IPS-20b (cell line): ENCODE measurements around the gene NSMF.

Source experiments
- H3K27ac ChIP-seq: one replicate; pipeline ENCODE4 v1.5.1; 2013; ENCODE audit warnings: low read length
- H3K27me3 ChIP-seq: 2 replicates; pipeline ENCODE4 v1.6.1; 2013; ENCODE audit warnings: mild to moderate bottlenecking, low read length, inconsistent platforms; ENCODE audit not compliant: insufficient read depth
- H3K36me3 ChIP-seq: 2 replicates; pipeline ENCODE4 v1.6.1; 2013; ENCODE audit warnings: low read depth, mild to moderate bottlenecking, inconsistent platforms, low read length, moderate library complexity; ENCODE audit not compliant: insufficient read depth
- H3K4me1 ChIP-seq: 2 replicates; pipeline ENCODE4 v1.6.1; 2013; ENCODE audit warnings: mild to moderate bottlenecking, control low read depth, inconsistent platforms, low read length, moderate library complexity; ENCODE audit not compliant: insufficient read depth
- H3K4me3 ChIP-seq: 2 replicates; pipeline ENCODE4 v1.5.1; 2013; ENCODE audit warnings: mild to moderate bottlenecking, low read length, inconsistent platforms
- H3K9ac ChIP-seq: 2 replicates; pipeline ENCODE4 v1.6.1; 2013; ENCODE audit warnings: low read depth, mild to moderate bottlenecking, inconsistent platforms, low read length, moderate library complexity
- H3K9me3 ChIP-seq: 2 replicates; pipeline ENCODE4 v1.6.1; 2013; ENCODE audit warnings: mild to moderate bottlenecking, low read depth, low read length, inconsistent platforms; ENCODE audit not compliant: insufficient read depth

NSMF gene

GRCh38 chr9:137459601-137460362 is 648 bp upstream of the NSMF start:
- Histone ChIP-seq H3K4me1 (peaks cover 4% of the 10 kb centered on the region; the same call in 1 of the 2 replicates), H3K27ac (no peak overlapping the region), H3K27me3 (peaks cover 28% of the 10 kb centered on the region), H3K4me3 (peak overlapping the region; percentile 38; the same call in 1 of the 2 replicates), H3K9ac (no peak overlapping the region), H3K36me3 (0 out of 2 replicates have a peak, but pooled peaks cover 9% of the 10 kb centered on the region), H3K9me3 (no peaks in the 10 kb centered on the region)

DNA sequence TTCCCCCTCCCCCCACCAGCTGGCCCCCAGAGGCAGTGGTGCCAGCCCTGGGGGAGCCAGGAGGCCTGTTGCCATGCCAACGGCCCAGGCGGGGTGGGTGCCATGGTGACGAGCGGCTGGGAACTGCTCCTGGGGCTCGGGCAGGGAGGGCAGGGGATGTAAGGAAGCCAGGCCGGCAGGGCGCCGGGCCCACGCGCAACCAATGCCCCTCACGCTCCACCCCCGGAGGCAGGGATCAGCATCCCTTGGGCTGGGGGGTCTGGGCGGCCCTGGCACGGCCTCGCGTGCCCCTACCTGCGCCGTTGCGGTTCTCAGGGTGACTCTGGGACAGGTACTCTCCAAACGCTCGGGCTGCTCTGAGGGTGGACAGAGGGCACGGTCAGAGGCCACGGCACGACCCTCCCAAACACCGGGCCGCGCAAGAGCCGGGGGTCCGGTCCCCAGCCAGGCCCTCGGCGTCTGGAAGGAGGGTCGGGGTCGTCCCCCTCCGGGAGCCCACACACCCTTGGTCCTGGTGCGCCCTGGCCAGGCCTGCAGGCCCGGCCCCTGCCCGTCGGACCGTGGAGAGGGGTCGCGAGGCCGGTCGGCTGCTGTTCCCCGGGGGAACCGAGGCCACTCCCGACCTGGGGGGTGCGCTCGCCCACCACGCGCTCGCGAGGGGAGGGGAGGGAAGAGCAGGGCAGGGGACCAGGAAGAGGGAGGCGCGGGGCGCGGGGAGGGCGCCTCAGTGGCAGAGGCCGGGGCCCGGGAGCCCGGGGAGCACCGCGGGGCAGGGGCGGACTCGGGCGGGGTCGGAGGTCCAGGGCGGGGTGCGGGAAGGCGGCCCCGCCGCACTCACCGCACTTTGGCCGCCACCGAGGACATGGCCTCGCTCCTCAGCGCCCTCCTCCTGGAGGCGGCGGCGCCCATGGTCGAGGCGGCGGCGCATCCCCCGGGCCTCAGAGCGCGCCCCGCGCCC is 661 bp downstream of the NSMF start:
- Histone ChIP-seq H3K27ac (no peak overlapping the region), H3K4me3 (peak overlapping the region; percentile 64), H3K27me3 (peaks cover 28% of the 10 kb centered on the region), H3K36me3 (0 out of 2 replicates have a peak, but pooled peaks cover 9% of the 10 kb centered on the region), H3K9ac (peak overlapping the region; percentile 41; the same call in 1 of the 2 replicates), H3K9me3 (no peaks in the 10 kb centered on the region), H3K4me1 (peaks cover 10% of the 10 kb centered on the region)

DNA sequence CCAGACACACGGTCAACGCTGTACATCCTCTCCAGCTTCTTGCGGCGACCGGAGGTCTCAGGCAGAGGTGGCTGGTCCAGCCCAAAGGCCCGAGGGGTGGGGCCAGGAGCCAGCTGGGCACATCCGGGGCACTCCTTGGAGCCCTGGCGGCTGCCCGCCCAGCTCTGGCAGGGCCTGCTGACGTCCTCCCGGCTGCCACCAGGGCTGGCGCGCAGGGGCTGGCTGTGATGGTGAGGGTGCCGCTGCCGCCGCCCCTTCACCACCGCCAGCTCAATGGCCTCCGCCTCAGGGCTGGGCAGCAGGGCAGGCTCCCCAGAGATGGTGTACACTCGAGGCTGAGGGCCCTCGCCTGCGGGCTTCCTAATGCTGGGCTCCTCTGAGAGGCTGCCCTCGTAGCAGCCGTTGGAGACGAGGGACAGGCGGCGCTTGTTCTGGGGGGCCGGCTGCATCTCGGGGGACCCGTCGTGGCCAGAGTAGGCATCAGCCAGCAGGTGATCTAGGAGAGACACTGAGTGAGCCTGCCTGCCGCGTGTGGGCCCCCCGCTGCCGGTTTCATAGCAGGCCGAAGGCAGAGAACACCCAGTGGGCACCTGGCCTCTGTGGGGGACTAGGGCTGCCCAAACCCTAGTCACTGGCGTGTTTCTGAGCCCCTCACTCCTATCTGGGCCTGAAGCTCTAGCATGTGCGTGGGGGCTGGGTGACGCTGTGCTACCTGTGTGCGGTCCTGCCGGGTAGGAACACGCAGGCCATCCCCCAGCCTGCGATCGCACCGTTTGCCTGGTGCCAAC is 1.5 kb downstream of the NSMF start:
- Histone ChIP-seq H3K27me3 (peaks cover 23% of the 10 kb centered on the region), H3K9me3 (no peaks in the 10 kb centered on the region), H3K9ac (no peak overlapping the region), H3K4me1 (peaks cover 10% of the 10 kb centered on the region), H3K36me3 (0 out of 2 replicates have a peak, but pooled peaks cover 9% of the 10 kb centered on the region), H3K4me3 (peak overlapping the region; percentile 64; the same call in 1 of the 2 replicates), H3K27ac (no peak overlapping the region)

DNA sequence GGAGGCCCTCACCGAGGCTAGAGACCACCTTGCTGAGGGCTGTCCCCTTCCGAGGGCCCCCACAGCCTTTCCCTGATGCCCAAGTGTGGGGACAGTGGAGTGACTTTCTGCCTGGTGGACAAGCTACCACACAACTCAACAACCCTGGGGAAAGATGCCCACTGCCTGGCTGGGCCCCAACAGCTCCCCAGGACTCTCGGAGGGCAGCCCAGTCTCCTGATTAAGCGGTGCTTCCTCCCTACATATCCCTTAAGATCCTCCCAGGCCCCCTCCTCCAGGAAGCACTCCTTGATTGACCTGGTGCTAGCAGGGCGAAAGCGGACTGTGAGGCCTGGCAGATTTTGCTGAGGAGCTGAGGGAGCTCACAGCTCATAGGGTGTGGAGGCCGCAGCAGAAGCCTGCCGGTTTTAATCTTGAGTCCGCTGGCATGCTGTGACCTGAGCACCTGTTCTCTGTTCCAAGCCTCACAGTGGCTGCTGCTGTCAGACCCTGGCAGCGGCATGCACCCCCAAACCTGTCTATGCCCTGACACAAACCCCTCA is 2.2 kb downstream of the NSMF start:
- Histone ChIP-seq H3K4me1 (peaks cover 10% of the 10 kb centered on the region), H3K4me3 (no peak overlapping the region), H3K27ac (no peak overlapping the region)

GRCh38 chr9:137456061-137456863 is 2.9 kb downstream of the NSMF start:
- Histone ChIP-seq H3K9ac (no peak overlapping the region), H3K27me3 (peaks cover 12% of the 10 kb centered on the region), H3K4me1 (peaks cover 10% of the 10 kb centered on the region), H3K36me3 (0 out of 2 replicates have a peak, but pooled peaks cover 9% of the 10 kb centered on the region), H3K27ac (no peak overlapping the region), H3K4me3 (no peak overlapping the region), H3K9me3 (no peaks in the 10 kb centered on the region)

More for the DNA sequence above, 2.2 kb downstream of the NSMF start:
- H3K36me3 ChIP-seq, result 0 out of 2 replicates have a peak, but pooled peaks cover 9% of the 10 kb centered on the region
- peaks cover 16% of the 10 kb centered on the region for H3K27me3 ChIP-seq
- no peak overlapping the region for H3K9ac ChIP-seq
- no peaks in the 10 kb centered on the region for H3K9me3 ChIP-seq

DNA sequence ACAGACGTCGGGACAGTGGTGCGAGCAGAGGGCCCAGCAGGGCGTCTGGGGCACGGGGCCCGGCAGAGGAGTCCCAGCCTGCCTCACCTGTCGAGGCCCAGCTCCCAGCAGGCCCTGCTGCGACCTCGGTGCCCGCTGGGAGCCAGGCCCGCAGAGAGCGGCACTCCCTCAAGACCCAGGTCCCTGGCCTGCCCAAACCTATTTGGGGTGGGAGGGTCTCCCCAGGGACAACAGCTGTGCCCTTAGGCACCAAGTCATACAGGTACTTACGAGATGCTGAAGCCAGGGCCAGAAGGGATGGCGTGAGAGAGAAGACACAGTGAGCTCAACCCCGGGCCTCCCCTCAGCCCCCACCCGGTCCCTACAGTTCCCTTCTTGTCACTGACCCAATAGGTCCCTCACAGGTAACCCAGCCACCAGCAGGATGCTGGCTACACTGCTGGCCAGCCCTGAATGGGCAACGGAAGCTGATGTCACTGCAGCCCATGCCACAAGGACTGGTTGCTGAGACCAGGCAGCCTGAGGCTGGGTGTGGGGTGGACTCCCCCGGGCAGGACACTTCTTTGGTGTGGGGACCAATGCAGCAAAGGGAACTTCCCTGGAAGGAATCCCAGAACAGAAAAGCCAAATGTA is 3.7 kb downstream of the NSMF start:
- no peaks in the 10 kb centered on the region for H3K9me3 ChIP-seq
- H3K36me3 ChIP-seq, result 0 out of 2 replicates have a peak, but pooled peaks cover 9% of the 10 kb centered on the region
- no peak overlapping the region for H3K4me3 ChIP-seq
- peaks cover 4% of the 10 kb centered on the region for H3K27me3 ChIP-seq
- H3K27ac ChIP-seq, result no peak overlapping the region
- peaks cover 10% of the 10 kb centered on the region for H3K4me1 ChIP-seq
- H3K9ac ChIP-seq, result no peak overlapping the region

DNA sequence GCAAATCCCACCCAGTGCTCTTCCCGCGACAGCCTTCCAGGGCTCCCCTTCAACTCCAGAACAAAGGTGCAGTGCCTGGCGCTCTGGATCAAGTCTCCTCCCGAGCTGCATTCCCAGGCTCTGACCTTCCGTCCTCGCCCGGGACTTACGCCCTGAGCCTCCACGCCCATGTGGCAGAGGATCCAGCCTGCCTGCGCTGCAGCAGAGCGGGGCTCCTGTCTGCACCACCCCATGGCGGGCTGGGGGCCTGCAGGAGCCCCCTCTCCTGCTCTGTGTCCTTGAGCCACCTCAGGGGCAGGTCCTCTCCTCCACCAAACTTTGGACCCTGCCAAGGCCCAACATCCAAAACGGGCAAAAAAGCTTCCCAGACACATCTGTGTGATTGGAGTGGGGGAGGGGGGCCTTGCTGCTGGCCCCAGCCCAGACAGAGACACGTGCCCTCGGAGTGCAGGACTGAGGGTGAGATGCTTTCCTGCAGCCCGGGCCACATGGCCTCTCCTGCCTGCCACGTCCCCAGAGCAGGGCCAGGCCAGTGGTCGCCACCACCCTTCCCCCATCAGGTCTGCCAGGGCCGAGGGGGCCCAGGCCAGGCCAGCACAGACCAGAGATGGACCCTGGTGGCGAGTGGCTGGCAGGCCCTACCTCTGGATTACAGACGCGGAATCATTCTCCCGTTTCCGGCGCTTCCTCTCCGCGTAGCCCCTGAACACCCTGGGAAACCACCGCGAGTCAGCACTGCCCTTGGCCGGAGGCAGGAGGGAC is 4.4 kb downstream of the NSMF start:
- Histone ChIP-seq H3K4me3 (peak overlapping the region; percentile 66; the same call in 1 of the 2 replicates), H3K4me1 (peaks cover 10% of the 10 kb centered on the region), H3K27ac (no peak overlapping the region), H3K36me3 (0 out of 2 replicates have a peak, but pooled peaks cover 12% of the 10 kb centered on the region), H3K27me3 (no peaks in the 10 kb centered on the region), H3K9ac (peak overlapping the region; percentile 45; the same call in 1 of the 2 replicates), H3K9me3 (no peaks in the 10 kb centered on the region)

GRCh38 chr9:137454145-137454596 is 5.0 kb downstream of the NSMF start:
- H3K27ac ChIP-seq, result no peak overlapping the region

GRCh38 chr9:137453643-137454081 is 5.5 kb downstream of the NSMF start:
- Histone ChIP-seq H3K9me3 (no peaks in the 10 kb centered on the region), H3K4me1 (peaks cover 10% of the 10 kb centered on the region), H3K27ac (no peak overlapping the region), H3K36me3 (peaks cover 21% of the 10 kb centered on the region; the same call in 1 of the 2 replicates), H3K27me3 (no peaks in the 10 kb centered on the region), H3K4me3 (peak overlapping the region; percentile 64; the same call in 1 of the 2 replicates), H3K9ac (no peak overlapping the region)

More at GRCh38 chr9:137454145-137454596, 5.0 kb downstream of the NSMF start:
- Histone ChIP-seq H3K4me3 (peak overlapping the region; percentile 66; the same call in 1 of the 2 replicates), H3K4me1 (peaks cover 10% of the 10 kb centered on the region), H3K27me3 (no peaks in the 10 kb centered on the region), H3K9me3 (no peaks in the 10 kb centered on the region), H3K36me3 (peaks cover 18% of the 10 kb centered on the region; the same call in 1 of the 2 replicates), H3K9ac (peak overlapping the region; percentile 45; the same call in 1 of the 2 replicates)
